CD14-positive monocyte (primary cell): ENCODE measurements around the gene NTM. TPM values are rescaled to one million over a fixed set of nuclear protein-coding genes. Genes with fewer than 3 reads are reported as not detected.
"Not testable (repeated sequence)": the region's sequence is repeated elsewhere in the genome, so short reads cannot be mapped to it uniquely, and the experiment has no call there.

ENCODE experiments used
- DNase-seq, 3 donors: peaks; one replicate each; pipeline ENCODE4 v3.0.0-alpha.2; 2011 to 2022
- H2AFZ ChIP-seq: 2 replicates; pipeline ENCODE4 v1.6.0; 2012; ENCODE audit warnings: mild to moderate bottlenecking, low read depth, low read length, inconsistent platforms; ENCODE audit not compliant: insufficient read depth, poor library complexity, severe bottlenecking
- H3K27ac ChIP-seq, 2 donors: 1 replicate in 1 of 2; 2 replicates in 1 of 2; pipeline ENCODE4 v1.5.1; 2012 to 2013; ENCODE audit warnings: low read length in 2 of 2, control low read depth in 1 of 2, inconsistent platforms in 1 of 2, low read depth in 1 of 2, mild to moderate bottlenecking in 1 of 2
- H3K27me3 ChIP-seq, 2 donors: one replicate each; pipeline versions ENCODE4 v1.6.0 to v1.6.1; 2011 to 2013; ENCODE audit warnings: low read length in 2 of 2; ENCODE audit not compliant: control insufficient read depth in 2 of 2, insufficient read depth in 2 of 2
- H3K36me3 ChIP-seq, 2 donors: replicated peaks in 1 of 2; 1 replicate in 1 of 2; 2 replicates in 1 of 2; pipeline versions ENCODE4 v1.5.1 to v1.6.1; 2012 to 2013; ENCODE audit warnings: low read length in 2 of 2, control low read depth in 1 of 2, inconsistent platforms in 1 of 2, mild to moderate bottlenecking in 1 of 2; ENCODE audit not compliant: insufficient read depth in 2 of 2, control insufficient read depth in 1 of 2
- H3K4me1 ChIP-seq, 2 donors: 1 replicate in 1 of 2; 2 replicates in 1 of 2; pipeline versions ENCODE4 v1.5.1 to v1.6.1; 2012 to 2013; ENCODE audit warnings: low read length in 2 of 2, control low read depth in 1 of 2, inconsistent platforms in 1 of 2, mild to moderate bottlenecking in 1 of 2, moderate library complexity in 1 of 2; ENCODE audit not compliant: insufficient read depth in 2 of 2, control insufficient read depth in 1 of 2
- H3K4me2 ChIP-seq: replicated peaks from 2 replicates; pipeline ENCODE3; 2012; ENCODE audit warnings: low read length, moderate library complexity, mild to moderate bottlenecking; ENCODE audit not compliant: poor library complexity, severe bottlenecking; ENCODE audit errors: extremely low read depth
- H3K4me3 ChIP-seq, 3 experiments: fragments of 200-600 bp in 1 of 3; sonication (generic) in 1 of 3; replicated peaks in 1 of 3; 1 replicate in 2 of 3; 2 replicates in 1 of 3; pipeline ENCODE4 v1.5.1; 2011 to 2013; ENCODE audit warnings: low read length in 3 of 3, mild to moderate bottlenecking in 3 of 3, control low read depth in 2 of 3, low read depth in 2 of 3, inconsistent platforms in 1 of 3, moderate library complexity in 1 of 3
- H3K79me2 ChIP-seq: 2 replicates; pipeline ENCODE4 v1.6.0; 2012; ENCODE audit warnings: mild to moderate bottlenecking, control low read depth, inconsistent platforms, low read length, moderate library complexity; ENCODE audit not compliant: insufficient read depth
- H3K9ac ChIP-seq: 2 replicates; pipeline ENCODE4 v1.6.0; 2017; ENCODE audit warnings: low read length, mild to moderate bottlenecking; ENCODE audit not compliant: insufficient read depth, poor library complexity, severe bottlenecking
- H3K9me3 ChIP-seq, 2 donors: replicated peaks in 1 of 2; 1 replicate in 1 of 2; 2 replicates in 1 of 2; pipeline versions ENCODE4 v1.5.1 to v1.6.1; 2012 to 2013; ENCODE audit warnings: low read length in 2 of 2, control low read depth in 1 of 2; ENCODE audit not compliant: control insufficient read depth in 1 of 2, insufficient read depth in 1 of 2
- H4K20me1 ChIP-seq: 2 replicates; pipeline ENCODE4 v1.6.0; 2012; ENCODE audit warnings: mild to moderate bottlenecking, low read length, control low read depth, moderate library complexity; ENCODE audit not compliant: insufficient read depth
- H3K27ac Mint-ChIP-seq, 7 donors: one replicate each; pipeline ENCODE4 v1.8.0; 2020; ENCODE audit warnings: mild to moderate bottlenecking in 7 of 7, mixed read lengths in 7 of 7, moderate library complexity in 6 of 7, inconsistent platforms in 2 of 7
- H3K27me3 Mint-ChIP-seq, 3 donors: one replicate each; pipeline ENCODE4 v1.8.0; 2021 to 2022; ENCODE audit warnings: low read depth in 3 of 3, mild to moderate bottlenecking in 3 of 3, mixed read lengths in 3 of 3, moderate library complexity in 3 of 3, inconsistent platforms in 1 of 3
- H3K36me3 Mint-ChIP-seq, 2 donors: one replicate each; pipeline ENCODE4 v1.8.0; 2020; ENCODE audit warnings: mixed read lengths in 2 of 2, inconsistent platforms in 1 of 2, mild to moderate bottlenecking in 1 of 2
- H3K4me1 Mint-ChIP-seq: one replicate; pipeline ENCODE4 v1.8.0; 2020; ENCODE audit warnings: mild to moderate bottlenecking, mixed read lengths
- H3K4me3 Mint-ChIP-seq, 2 donors: one replicate each; pipeline ENCODE4 v1.8.0; 2020; ENCODE audit warnings: mild to moderate bottlenecking in 2 of 2, mixed read lengths in 2 of 2, moderate library complexity in 1 of 2
- H3K9me3 Mint-ChIP-seq, 7 donors: one replicate each; pipeline ENCODE4 v1.8.0; 2020 to 2022; ENCODE audit warnings: mixed read lengths in 7 of 7, mild to moderate bottlenecking in 6 of 7, moderate library complexity in 6 of 7, inconsistent platforms in 2 of 7
- WGBS: methylation state at CpG from one replicate; pipeline ENCODE4 v1.1.5; 2013; ENCODE audit warnings: missing lambda C conversion rate; ENCODE audit not compliant: insufficient coverage; 5-methylcytosine and 5-hydroxymethylcytosine counted together
- intact Hi-C, 2 donors: fragments of 100-400 bp; cut with micrococcal nuclease; formaldehyde crosslinking; loops; one replicate each; pipeline versions ENCODE4 v1.15.0 to v1.15.1; 2023
- polyA plus RNA-seq, 3 donors: library from polyadenylated mRNA; depleted of rRNA in 1 of 3; unstranded in 2 of 3; stranded (reverse) in 1 of 3; fragments of 300-500 nt in 2 of 3; fragments of >200 nt in 1 of 3; fragmentation: Illumina TruSeq in 2 of 3; gene quantifications; 1 replicate in 2 of 3; 2 replicates in 1 of 3; pipeline ENCODE4 v1.2.3, GENCODE V29; 2012 to 2021
- TF ChIP-seq, protein P1 (sequence below): fragments of 200-600 bp; IDR thresholded peaks from one replicate; pipeline ENCODE4 v1.8.0; 2022; ENCODE audit warnings: antibody characterized with exemption, mild to moderate bottlenecking

The NTM gene
- polyA plus RNA-seq, 3 donors = not detected

GRCh38 chr11:132318421-132319157, 948.2 kb downstream of the NTM start:
- H3K27ac Mint-ChIP-seq = no peak overlapping the region
- Histone ChIP-seq H2AFZ (no peak overlapping the region), H3K27ac (no peak overlapping the region), H3K36me3 (no peaks in the 10 kb centered on the region), H3K9ac (no peak overlapping the region), H3K79me2 (no peaks in the 10 kb centered on the region), H3K9me3 (peaks cover 0 to 6% of the 10 kb centered on the region in 2 donors), H3K4me1 (no peaks in the 10 kb centered on the region), H3K27me3 (no peaks in the 10 kb centered on the region), H4K20me1 (no peaks in the 10 kb centered on the region), H3K4me3 (no peak overlapping the region), H3K4me2 (no peak overlapping the region)
- intact Hi-C loops = no loop called here
- TF ChIP-seq, protein P1, sequence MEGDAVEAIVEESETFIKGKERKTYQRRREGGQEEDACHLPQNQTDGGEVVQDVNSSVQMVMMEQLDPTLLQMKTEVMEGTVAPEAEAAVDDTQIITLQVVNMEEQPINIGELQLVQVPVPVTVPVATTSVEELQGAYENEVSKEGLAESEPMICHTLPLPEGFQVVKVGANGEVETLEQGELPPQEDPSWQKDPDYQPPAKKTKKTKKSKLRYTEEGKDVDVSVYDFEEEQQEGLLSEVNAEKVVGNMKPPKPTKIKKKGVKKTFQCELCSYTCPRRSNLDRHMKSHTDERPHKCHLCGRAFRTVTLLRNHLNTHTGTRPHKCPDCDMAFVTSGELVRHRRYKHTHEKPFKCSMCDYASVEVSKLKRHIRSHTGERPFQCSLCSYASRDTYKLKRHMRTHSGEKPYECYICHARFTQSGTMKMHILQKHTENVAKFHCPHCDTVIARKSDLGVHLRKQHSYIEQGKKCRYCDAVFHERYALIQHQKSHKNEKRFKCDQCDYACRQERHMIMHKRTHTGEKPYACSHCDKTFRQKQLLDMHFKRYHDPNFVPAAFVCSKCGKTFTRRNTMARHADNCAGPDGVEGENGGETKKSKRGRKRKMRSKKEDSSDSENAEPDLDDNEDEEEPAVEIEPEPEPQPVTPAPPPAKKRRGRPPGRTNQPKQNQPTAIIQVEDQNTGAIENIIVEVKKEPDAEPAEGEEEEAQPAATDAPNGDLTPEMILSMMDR = no peak
- peaks cover 0 to 16% (median 8%) of the 10 kb centered on the region in 7 donors for H3K9me3 Mint-ChIP-seq
- no peaks in the 10 kb centered on the region for H3K4me1 Mint-ChIP-seq
- no peak for DNase-seq
- WGBS = 86% methylated on average over 2 of the region's 8 CpGs
- H3K27me3 Mint-ChIP-seq = peaks cover 0 to 1% (median 1%) of the 10 kb centered on the region in 3 donors
- no peaks in the 10 kb centered on the region for H3K36me3 Mint-ChIP-seq
- no peak overlapping the region for H3K4me3 Mint-ChIP-seq

GRCh38 chr11:132319419-132319818, 949.0 kb downstream of the NTM start:
- H2AFZ ChIP-seq, H3K27me3 ChIP-seq, DNase-seq, H3K4me2 ChIP-seq, H3K4me1 Mint-ChIP-seq, H3K27ac ChIP-seq, H3K27me3 Mint-ChIP-seq, intact Hi-C loops, H3K4me3 Mint-ChIP-seq, H3K36me3 ChIP-seq, H3K79me2 ChIP-seq, H3K4me3 ChIP-seq, H4K20me1 ChIP-seq, H3K9me3 ChIP-seq, H3K9ac ChIP-seq, H3K4me1 ChIP-seq, H3K36me3 Mint-ChIP-seq, H3K27ac Mint-ChIP-seq: not testable (repeated sequence)
- 71% methylated on average over 4 of the region's 6 CpGs for WGBS
- H3K9me3 Mint-ChIP-seq = peaks cover 0 to 16% (median 8%) of the 10 kb centered on the region in 7 donors
